Measurements from ENCODE around the gene TCL1B. TPM values are rescaled to one million over a fixed set of nuclear protein-coding genes. Genes with fewer than 3 reads are reported as not detected.

The TCL1B gene
- total RNA-seq (under 1 TPM in 1 of 2 donors, not detected in 1; 0.19 TPM), polyA plus RNA-seq (not detected)

- no peak within 1 kb of the TSS for H3K4me3 ChIP-seq (ENCODE audit: low read depth in 1 of 3, low read length in 3 of 3)
- WGBS: 77% methylated on average over 37 of the region's 38 CpGs
- no peak within 1 kb of the TSS for H3K9ac ChIP-seq (ENCODE audit: low read depth in 1 of 2, low read length in 2 of 2)
- no peak for DNase-seq (ENCODE audit: low spot score)
- TF ChIP-seq SP1 (IDR thresholded peaks at IDR 0.05): no peak
- TF ChIP-seq ATF3 (IDR thresholded peaks at IDR 0.05): no peak
- no peak for TF ChIP-seq TAF1 (conservative IDR thresholded peaks at IDR 0.05)
- H3K27me3 ChIP-seq (ENCODE audit: control insufficient read depth in 4 of 4, insufficient read depth in 4 of 4, low read length in 3 of 4): peaks cover 0 to 3% (median 0%) of the 10 kb centered on the region in 4 donors
- no peaks in the 10 kb centered on the region for H3K4me1 ChIP-seq (ENCODE audit: control insufficient read depth in 4 of 4, insufficient read depth in 4 of 4, low read length in 3 of 4)
- no peaks in the 10 kb centered on the region for H3K36me3 ChIP-seq (ENCODE audit: control insufficient read depth in 4 of 4, insufficient read depth in 3 of 4, low read depth in 1 of 4, low read length in 3 of 4)
- no peaks in the 10 kb centered on the region for H3K9me3 ChIP-seq (ENCODE audit: control insufficient read depth in 4 of 4, low read length in 3 of 4)
- no peak within 1 kb of the TSS for H3K27ac ChIP-seq (ENCODE audit: low read depth in 1 of 2, low read length in 2 of 2)
Observed at GRCh38 chr14:95685978-95686922, at the start of gene TCL1B. TCL1B (plus strand) TSS chr14:95686426; CDS start chr14:95686468, 42 bp downstream.

- WGBS: 85% methylated on average over 3 of the region's 3 CpGs
- H3K27me3 ChIP-seq (ENCODE audit: control insufficient read depth in 4 of 4, insufficient read depth in 4 of 4, low read length in 3 of 4): peaks cover 0 to 2% (median 0%) of the 10 kb centered on the region in 4 donors
- H3K27ac ChIP-seq (ENCODE audit: low read depth in 1 of 2, low read length in 2 of 2): no peak overlapping the region
- no peak for DNase-seq (ENCODE audit: low spot score)
- no peak for TF ChIP-seq TAF1 (conservative IDR thresholded peaks at IDR 0.05)
- TF ChIP-seq FOXA2 (IDR thresholded peaks at IDR 0.05): no peak
- TF ChIP-seq REST (IDR thresholded peaks at IDR 0.05): no peak
- TF ChIP-seq HNF4A (conservative IDR thresholded peaks at IDR 0.05): no peak
- TF ChIP-seq FOXA1 (IDR thresholded peaks at IDR 0.05): no peak
- no peak for TF ChIP-seq JUND (IDR thresholded peaks at IDR 0.05)
- no peak for TF ChIP-seq NR2F2 (IDR thresholded peaks at IDR 0.05)
- TF ChIP-seq HNF4G (IDR thresholded peaks at IDR 0.05): no peak
- TF ChIP-seq MAX (IDR thresholded peaks at IDR 0.05): no peak
- no peak overlapping the region for H3K4me3 ChIP-seq (ENCODE audit: low read depth in 1 of 3, low read length in 3 of 3)
- no peaks in the 10 kb centered on the region for H3K9me3 ChIP-seq (ENCODE audit: control insufficient read depth in 4 of 4, low read length in 3 of 4)
- no peaks in the 10 kb centered on the region for H3K36me3 ChIP-seq (ENCODE audit: control insufficient read depth in 4 of 4, insufficient read depth in 3 of 4, low read depth in 1 of 4, low read length in 3 of 4)
- H3K4me1 ChIP-seq (ENCODE audit: control insufficient read depth in 4 of 4, insufficient read depth in 4 of 4, low read length in 3 of 4): no peaks in the 10 kb centered on the region
- H3K9ac ChIP-seq (ENCODE audit: low read depth in 1 of 2, low read length in 2 of 2): no peak overlapping the region
Observed at GRCh38 chr14:95644981-95645380, 41.2 kb upstream of the TCL1B start.

- no peaks in the 10 kb centered on the region for H3K36me3 ChIP-seq (ENCODE audit: control insufficient read depth in 4 of 4, insufficient read depth in 3 of 4, low read depth in 1 of 4, low read length in 3 of 4)
- no peak overlapping the region for H3K27ac ChIP-seq (ENCODE audit: low read depth in 1 of 2, low read length in 2 of 2)
- no peak overlapping the region for H3K9ac ChIP-seq (ENCODE audit: low read depth in 1 of 2, low read length in 2 of 2)
- peaks cover 0 to 2% (median 0%) of the 10 kb centered on the region in 4 donors for H3K27me3 ChIP-seq (ENCODE audit: control insufficient read depth in 4 of 4, insufficient read depth in 4 of 4, low read length in 3 of 4)
- H3K4me1 ChIP-seq (ENCODE audit: control insufficient read depth in 4 of 4, insufficient read depth in 4 of 4, low read length in 3 of 4): no peaks in the 10 kb centered on the region
- WGBS: 84% methylated on average over 10 of the region's 10 CpGs
- H3K4me3 ChIP-seq (ENCODE audit: low read depth in 1 of 3, low read length in 3 of 3): no peak overlapping the region
- H3K9me3 ChIP-seq (ENCODE audit: control insufficient read depth in 4 of 4, low read length in 3 of 4): no peaks in the 10 kb centered on the region
- no peak for DNase-seq (ENCODE audit: low spot score)
- no peak for TF ChIP-seq JUND (IDR thresholded peaks at IDR 0.05)
- no peak for TF ChIP-seq RAD21 (IDR thresholded peaks at IDR 0.05)
- TF ChIP-seq FOXA1 (IDR thresholded peaks at IDR 0.05): no peak
- no peak for TF ChIP-seq ZBTB33 (IDR thresholded peaks at IDR 0.05)
- no peak for TF ChIP-seq TAF1 (conservative IDR thresholded peaks at IDR 0.05)
- no peak for TF ChIP-seq CTCF (IDR thresholded peaks at IDR 0.05; ENCODE audit: low read depth, low read length, missing input control)
- no peak for TF ChIP-seq GABPA (IDR thresholded peaks at IDR 0.05 in 1 of 2, conservative IDR thresholded peaks at IDR 0.05 in 1 of 2)
Observed at GRCh38 chr14:95645389-95645996, 40.7 kb upstream of the TCL1B start.

Measured in liver (tissue), 9 donors.